ENCODE results near the gene DLX3.

DNA sequence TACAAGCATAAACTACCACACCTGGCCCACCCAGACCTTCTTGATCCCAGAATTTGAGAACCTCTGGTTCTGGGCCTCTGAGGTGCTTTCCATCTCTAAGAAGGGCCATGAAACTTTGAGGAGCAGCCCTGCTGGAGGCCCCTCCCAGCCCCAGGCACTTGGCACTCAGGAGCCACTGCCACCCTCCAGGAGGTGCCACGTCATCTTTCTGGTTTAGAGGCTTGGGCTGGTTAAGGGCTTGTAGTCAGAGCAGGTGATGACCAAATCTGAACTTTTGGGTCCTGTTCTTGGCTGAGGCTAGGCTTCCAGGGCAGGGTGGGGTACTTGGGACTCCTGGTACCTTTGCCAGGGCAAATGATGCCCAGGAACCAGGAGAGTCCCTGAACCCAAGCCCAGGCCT lies 39.9 kb downstream of the DLX3 start:
- TF ChIP-seq, protein P1, sequence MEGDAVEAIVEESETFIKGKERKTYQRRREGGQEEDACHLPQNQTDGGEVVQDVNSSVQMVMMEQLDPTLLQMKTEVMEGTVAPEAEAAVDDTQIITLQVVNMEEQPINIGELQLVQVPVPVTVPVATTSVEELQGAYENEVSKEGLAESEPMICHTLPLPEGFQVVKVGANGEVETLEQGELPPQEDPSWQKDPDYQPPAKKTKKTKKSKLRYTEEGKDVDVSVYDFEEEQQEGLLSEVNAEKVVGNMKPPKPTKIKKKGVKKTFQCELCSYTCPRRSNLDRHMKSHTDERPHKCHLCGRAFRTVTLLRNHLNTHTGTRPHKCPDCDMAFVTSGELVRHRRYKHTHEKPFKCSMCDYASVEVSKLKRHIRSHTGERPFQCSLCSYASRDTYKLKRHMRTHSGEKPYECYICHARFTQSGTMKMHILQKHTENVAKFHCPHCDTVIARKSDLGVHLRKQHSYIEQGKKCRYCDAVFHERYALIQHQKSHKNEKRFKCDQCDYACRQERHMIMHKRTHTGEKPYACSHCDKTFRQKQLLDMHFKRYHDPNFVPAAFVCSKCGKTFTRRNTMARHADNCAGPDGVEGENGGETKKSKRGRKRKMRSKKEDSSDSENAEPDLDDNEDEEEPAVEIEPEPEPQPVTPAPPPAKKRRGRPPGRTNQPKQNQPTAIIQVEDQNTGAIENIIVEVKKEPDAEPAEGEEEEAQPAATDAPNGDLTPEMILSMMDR (IDR thresholded peaks at IDR 0.05) = no peak
- TF ChIP-seq POLR2A (IDR thresholded peaks at IDR 0.05) (no peak), EP300 (IDR thresholded peaks at IDR 0.05) (no peak), POLR2AphosphoS5 (IDR thresholded peaks at IDR 0.05) (no peak)
